Hepatocyte (in vitro differentiated cells): Measurements from ENCODE around the gene NCKAP5L.

Source experiments
- EZH2 ChIP-seq: fragments of 200-600 bp; sonication (generic); IDR thresholded peaks from 2 replicates; pipeline ENCODE4 v1.6.1; 2016; ENCODE audit warnings: antibody characterized with exemption, mild to moderate bottlenecking, borderline replicate concordance
- TF ChIP-seq, protein P1 (sequence below): fragments of 200-600 bp; sonication (generic); IDR thresholded peaks from 2 replicates; pipeline ENCODE4 v1.5.1; 2016; ENCODE audit warnings: antibody characterized with exemption, mild to moderate bottlenecking; ENCODE audit not compliant: poor library complexity

- TF ChIP-seq EZH2: no peak
- TF ChIP-seq, protein P1, sequence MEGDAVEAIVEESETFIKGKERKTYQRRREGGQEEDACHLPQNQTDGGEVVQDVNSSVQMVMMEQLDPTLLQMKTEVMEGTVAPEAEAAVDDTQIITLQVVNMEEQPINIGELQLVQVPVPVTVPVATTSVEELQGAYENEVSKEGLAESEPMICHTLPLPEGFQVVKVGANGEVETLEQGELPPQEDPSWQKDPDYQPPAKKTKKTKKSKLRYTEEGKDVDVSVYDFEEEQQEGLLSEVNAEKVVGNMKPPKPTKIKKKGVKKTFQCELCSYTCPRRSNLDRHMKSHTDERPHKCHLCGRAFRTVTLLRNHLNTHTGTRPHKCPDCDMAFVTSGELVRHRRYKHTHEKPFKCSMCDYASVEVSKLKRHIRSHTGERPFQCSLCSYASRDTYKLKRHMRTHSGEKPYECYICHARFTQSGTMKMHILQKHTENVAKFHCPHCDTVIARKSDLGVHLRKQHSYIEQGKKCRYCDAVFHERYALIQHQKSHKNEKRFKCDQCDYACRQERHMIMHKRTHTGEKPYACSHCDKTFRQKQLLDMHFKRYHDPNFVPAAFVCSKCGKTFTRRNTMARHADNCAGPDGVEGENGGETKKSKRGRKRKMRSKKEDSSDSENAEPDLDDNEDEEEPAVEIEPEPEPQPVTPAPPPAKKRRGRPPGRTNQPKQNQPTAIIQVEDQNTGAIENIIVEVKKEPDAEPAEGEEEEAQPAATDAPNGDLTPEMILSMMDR: peak; percentile 70
These were observed 10.9 kb upstream of the NCKAP5L start for GRCh38 chr12:49838973-49839633.
